HCT116 (cell line): Measurements from ENCODE around the gene AMOT. TPM values are rescaled to one million over a fixed set of nuclear protein-coding genes. Genes with fewer than 3 reads are reported as not detected.

Experiments
- ATAC-seq: fragments of 200-7000 bp; cut with Tn5 transposase; 2 replicates; pipeline ENCODE4 v1.9.1; 2020; ENCODE audit warnings: mild to moderate bottlenecking, moderate library complexity
- BruUV-seq: library from RNA; stranded (reverse); fragments of 400-500 nt; replicated peaks from 2 replicates; lab custom pipeline; 2021; lab: Mats Ljungman, UMichigan
- CTCF ChIA-PET: fragments of 300-600 bp; sonication (Branson Sonifier 250); formaldehyde crosslinking; loops from one replicate; lab custom pipeline; 2021; ENCODE audit warnings: antibody characterized with exemption; lab: Charles Lee
- POLR2A ChIA-PET: fragments of 300-600, 350-600 bp; sonication (Branson Sonifier 250); formaldehyde crosslinking; loops from one replicate; lab custom pipeline; 2021; ENCODE audit warnings: antibody characterized with exemption; lab: Charles Lee
- RAD21 ChIA-PET, 2 experiments: fragments of 300-600 bp; sonication (Branson Sonifier 250); formaldehyde crosslinking; loops; one replicate each; lab custom pipeline; 2023; ENCODE audit warnings: low total read pairs in 2 of 2; ENCODE audit not compliant: uncharacterized antibody in 2 of 2, unreplicated experiment in 2 of 2, low non-redundant PET in 1 of 2; lab: Charles Lee
- DNase-seq: peaks from one replicate; pipeline ENCODE4 v3.0.0-alpha.2; 2010; ENCODE audit warnings: low read depth, low spot score
- H2AFZ ChIP-seq: fragments of 200-600 bp; shearing (Covaris generic), sonication (generic); 2 replicates; pipeline ENCODE4 v1.6.1; 2017; ENCODE audit warnings: low read depth, mixed run types, mixed read lengths, antibody characterized with exemption, low read length; ENCODE audit not compliant: poor library complexity, severe bottlenecking
- H3K27ac ChIP-seq: 2 replicates; pipeline ENCODE4 v1.5.1; 2012; ENCODE audit warnings: low read depth, low read length
- H3K27me3 ChIP-seq: fragments of 200-600 bp; sonication (generic); 2 replicates; pipeline ENCODE4 v1.6.1; 2016; ENCODE audit warnings: mixed run types, low read length, mixed read lengths; ENCODE audit not compliant: insufficient read depth
- H3K36me3 ChIP-seq, 2 experiments: fragments of 200-500 bp in 1 of 2; fragments of 200-600 bp in 1 of 2; sonication (Bioruptor generic) in 1 of 2; sonication (generic) in 1 of 2; 2 replicates each; pipeline versions ENCODE4 v1.5.1 to v1.6.1; 2014 to 2016; ENCODE audit warnings: low read length in 2 of 2, inconsistent platforms in 1 of 2, mixed read lengths in 1 of 2, mixed run types in 1 of 2; ENCODE audit not compliant: insufficient read depth in 2 of 2, control insufficient read depth in 1 of 2
- H3K4me1 ChIP-seq, 2 experiments: fragments of 200-600 bp in 1 of 2; sonication (generic) in 1 of 2; 2 replicates each; pipeline versions ENCODE4 v1.5.1 to v1.6.1; 2012 to 2017; ENCODE audit warnings: low read length in 2 of 2, inconsistent platforms in 1 of 2, mild to moderate bottlenecking in 1 of 2, mixed read lengths in 1 of 2, mixed run types in 1 of 2, moderate library complexity in 1 of 2; ENCODE audit not compliant: insufficient read depth in 2 of 2, control insufficient read depth in 1 of 2
- H3K4me2 ChIP-seq: fragments of 200-600 bp; sonication (generic); 2 replicates; pipeline ENCODE4 v1.6.1; 2017; ENCODE audit warnings: mixed run types, low read length, mixed read lengths
- H3K4me3 ChIP-seq, 2 experiments: fragments of 200-600 bp in 1 of 2; sonication (generic) in 1 of 2; replicated peaks in 1 of 2; 2 replicates each; pipeline ENCODE4 v1.5.1; 2011 to 2016; ENCODE audit warnings: low read length in 2 of 2, control low read depth in 1 of 2, low read depth in 1 of 2, mild to moderate bottlenecking in 1 of 2, mixed read lengths in 1 of 2, mixed run types in 1 of 2
- H3K79me2 ChIP-seq: fragments of 200-600 bp; sonication (generic); 2 replicates; pipeline ENCODE4 v1.6.1; 2017; ENCODE audit warnings: mild to moderate bottlenecking, mixed run types, low read length, moderate library complexity, mixed read lengths; ENCODE audit not compliant: insufficient read depth
- H3K9ac ChIP-seq: fragments of 200-600 bp; sonication (generic); 2 replicates; pipeline ENCODE4 v1.6.1; 2016; ENCODE audit warnings: low read length, mixed read lengths
- H3K9me2 ChIP-seq: fragments of 200-600 bp; sonication (generic), shearing (Covaris generic); 2 replicates; pipeline ENCODE4 v1.6.1; 2017; ENCODE audit warnings: mixed run types, mild to moderate bottlenecking, moderate library complexity; ENCODE audit not compliant: insufficient read depth
- H3K9me3 ChIP-seq, 2 experiments: fragments of 200-500 bp in 1 of 2; fragments of 200-600 bp in 1 of 2; sonication (Bioruptor generic) in 1 of 2; sonication (generic) in 1 of 2; 2 replicates each; pipeline ENCODE4 v1.6.1; 2014 to 2017; ENCODE audit warnings: low read length in 2 of 2, mixed read lengths in 2 of 2, inconsistent platforms in 1 of 2, low read depth in 1 of 2, mild to moderate bottlenecking in 1 of 2, mixed run types in 1 of 2, moderate library complexity in 1 of 2; ENCODE audit not compliant: control insufficient read depth in 1 of 2, insufficient read depth in 1 of 2
- H4K20me1 ChIP-seq: fragments of 200-600 bp; sonication (generic), shearing (Covaris generic); 2 replicates; pipeline ENCODE4 v1.6.1; 2017; ENCODE audit warnings: mixed run types, mild to moderate bottlenecking, moderate library complexity; ENCODE audit not compliant: insufficient read depth
- CBX3 ChIP-seq: IDR thresholded peaks from 2 replicates; pipeline ENCODE4 v1.6.1; 2012; ENCODE audit warnings: low read depth
- CEBPB ChIP-seq: IDR thresholded peaks from 2 replicates; pipeline ENCODE4 v1.6.1; 2012; ENCODE audit warnings: low read depth
- EGR1 ChIP-seq: IDR thresholded peaks from 2 replicates; pipeline ENCODE4 v1.6.1; 2012; ENCODE audit warnings: low read depth
- ELF1 ChIP-seq: IDR thresholded peaks from 2 replicates; pipeline ENCODE4 v1.6.1; 2012; ENCODE audit warnings: low read depth, borderline replicate concordance
- EZH2 ChIP-seq: fragments of 200-600 bp; sonication (generic); IDR thresholded peaks from 2 replicates; pipeline ENCODE4 v1.6.1; 2017; ENCODE audit warnings: antibody characterized with exemption, mixed run types
- FOSL1 ChIP-seq: IDR thresholded peaks from 2 replicates; pipeline ENCODE4 v1.6.1; 2012; ENCODE audit warnings: low read depth
- JUND ChIP-seq: IDR thresholded peaks from 2 replicates; pipeline ENCODE4 v1.6.1; 2012
- POLR2A ChIP-seq: IDR thresholded peaks from 2 replicates; pipeline ENCODE4 v1.7.0; 2011; ENCODE audit warnings: borderline replicate concordance; ENCODE audit not compliant: insufficient read depth, insufficient read length; ENCODE audit errors: extremely low read depth
- POLR2AphosphoS5 ChIP-seq: IDR thresholded peaks from 2 replicates; pipeline ENCODE4 v1.6.1; 2011; ENCODE audit warnings: mild to moderate bottlenecking, low read depth, low read length, moderate library complexity
- RAD21 ChIP-seq: IDR thresholded peaks from 2 replicates; pipeline ENCODE4 v1.6.1; 2012; ENCODE audit warnings: low read depth, mild to moderate bottlenecking
- REST ChIP-seq: IDR thresholded peaks from 2 replicates; pipeline ENCODE4 v1.6.1; 2012; ENCODE audit warnings: low read depth
- SIN3A ChIP-seq: IDR thresholded peaks from 2 replicates; pipeline ENCODE4 v1.6.1; 2012; ENCODE audit warnings: low read depth
- SP1 ChIP-seq: IDR thresholded peaks from 2 replicates; pipeline ENCODE4 v1.6.1; 2012; ENCODE audit warnings: low read depth
- SRF ChIP-seq: IDR thresholded peaks from 2 replicates; pipeline ENCODE4 v1.6.1; 2012; ENCODE audit warnings: low read depth
- TCF7L2 ChIP-seq: IDR thresholded peaks from 2 replicates; pipeline ENCODE4 v1.7.0; 2011; ENCODE audit warnings: borderline replicate concordance, inconsistent platforms; ENCODE audit not compliant: insufficient read depth, insufficient read length; ENCODE audit errors: extremely low read depth
- YY1 ChIP-seq: IDR thresholded peaks from 2 replicates; pipeline ENCODE4 v1.6.1; 2011; ENCODE audit warnings: low read length, low read depth, moderate library complexity, mild to moderate bottlenecking; ENCODE audit not compliant: insufficient replicate concordance; ENCODE audit errors: extremely low read depth
- ZFX ChIP-seq: fragments of 450-650 bp; IDR thresholded peaks from 2 replicates; pipeline ENCODE4 v1.6.1; 2017
- intact Hi-C: fragments of 100-400 bp; cut with micrococcal nuclease; formaldehyde crosslinking; loops from 2 replicates; pipeline ENCODE4 v1.10.0; 2022
- total RNA-seq: library from RNA; stranded (reverse); gene quantifications from one replicate; pipeline ENCODE4 v1.2.1, GENCODE V29; 2021; ENCODE audit not compliant: unreplicated experiment
- TF ChIP-seq, protein P1 (sequence below): IDR thresholded peaks from 2 replicates; pipeline ENCODE4 v1.6.1; 2012
- TF ChIP-seq, protein P2 (sequence below): IDR thresholded peaks from 2 replicates; pipeline ENCODE4 v1.6.1; 2012

The AMOT gene
- total RNA-seq, 1 experiment from 2014 or later, result 7.7 TPM

GRCh38 chrX:112852851-112853250, 12.2 kb upstream of the AMOT start:
- no peak overlapping the region for H3K4me2 ChIP-seq
- no peaks in the 10 kb centered on the region for H3K9me2 ChIP-seq
- CTCF ChIA-PET, result no interaction called here
- RAD21 ChIA-PET, result no interaction called here
- H3K9me3 ChIP-seq, result no peaks in the 10 kb centered on the region
- BruUV-seq, result no TSS peak
- H3K4me1 ChIP-seq, result no peaks in the 10 kb centered on the region
- no peak overlapping the region for H2AFZ ChIP-seq
- H3K27me3 ChIP-seq, result no peaks in the 10 kb centered on the region
- H3K4me3 ChIP-seq, result no peak overlapping the region
- no peaks in the 10 kb centered on the region for H4K20me1 ChIP-seq
- TF ChIP-seq, protein P1, sequence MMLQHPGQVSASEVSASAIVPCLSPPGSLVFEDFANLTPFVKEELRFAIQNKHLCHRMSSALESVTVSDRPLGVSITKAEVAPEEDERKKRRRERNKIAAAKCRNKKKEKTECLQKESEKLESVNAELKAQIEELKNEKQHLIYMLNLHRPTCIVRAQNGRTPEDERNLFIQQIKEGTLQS, result no peak
- TF ChIP-seq SRF (no peak), POLR2A (no peak), RAD21 (no peak), TCF7L2 (no peak), SP1 (no peak), CEBPB (no peak), CBX3 (no peak), FOSL1 (no peak), EZH2 (no peak)
- TF ChIP-seq, protein P2, sequence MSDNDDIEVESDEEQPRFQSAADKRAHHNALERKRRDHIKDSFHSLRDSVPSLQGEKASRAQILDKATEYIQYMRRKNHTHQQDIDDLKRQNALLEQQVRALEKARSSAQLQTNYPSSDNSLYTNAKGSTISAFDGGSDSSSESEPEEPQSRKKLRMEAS, result no peak
- DNase-seq (no peak), ATAC-seq (no peak)
- no peak overlapping the region for H3K27ac ChIP-seq
- H3K79me2 ChIP-seq, result no peaks in the 10 kb centered on the region
- no peak overlapping the region for H3K9ac ChIP-seq
- intact Hi-C loops, result no loop called here
- POLR2A ChIA-PET, result no interaction called here
- H3K36me3 ChIP-seq, result no peaks in the 10 kb centered on the region

DNA sequence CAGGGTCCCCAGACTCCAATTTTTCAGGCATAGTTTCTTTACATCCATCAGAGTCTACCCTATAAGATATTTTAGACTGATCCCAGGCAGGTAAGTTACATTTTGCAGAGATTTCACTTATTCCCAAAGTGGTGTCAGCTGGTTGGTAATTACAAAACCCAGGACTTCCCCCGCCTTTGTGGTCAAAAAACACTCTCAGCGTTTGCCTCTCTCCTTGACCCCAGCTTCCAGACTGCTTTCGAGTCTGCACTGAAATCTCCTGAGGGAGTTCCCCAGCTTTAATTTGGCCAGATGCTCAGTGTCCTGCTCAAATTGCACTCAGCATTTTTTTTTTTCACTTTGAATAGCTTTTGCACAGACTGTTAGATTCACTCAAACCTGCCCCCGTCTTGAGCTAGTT, 11.2 kb upstream of the AMOT start:
- Histone ChIP-seq H3K4me1 (no peaks in the 10 kb centered on the region), H3K79me2 (no peaks in the 10 kb centered on the region), H4K20me1 (no peaks in the 10 kb centered on the region), H3K9me2 (no peaks in the 10 kb centered on the region), H3K9me3 (no peaks in the 10 kb centered on the region), H3K4me2 (no peak overlapping the region), H3K27me3 (no peaks in the 10 kb centered on the region), H3K36me3 (no peaks in the 10 kb centered on the region), H3K9ac (no peak overlapping the region), H3K4me3 (no peak overlapping the region), H2AFZ (no peak overlapping the region), H3K27ac (no peak overlapping the region)
- no peak for ATAC-seq
- ChIA-PET POLR2A (no interaction called here), RAD21 (no interaction called here), CTCF (no interaction called here)
- no TSS peak for BruUV-seq
- DNase-seq, result no peak
- intact Hi-C loops, result no loop called here
- no peak for TF ChIP-seq CEBPB
- TF ChIP-seq SIN3A, result no peak
- no peak for TF ChIP-seq JUND
- TF ChIP-seq EGR1, result no peak
- no peak for TF ChIP-seq RAD21
- TF ChIP-seq SRF, result no peak
- no peak for TF ChIP-seq POLR2A
- no peak for TF ChIP-seq REST
- TF ChIP-seq, protein P2, result no peak
- no peak for TF ChIP-seq ELF1
- no peak for TF ChIP-seq ZFX
- no peak for TF ChIP-seq CBX3
- TF ChIP-seq, protein P1, result no peak
- TF ChIP-seq SP1, result no peak
- TF ChIP-seq POLR2AphosphoS5, result no peak
- TF ChIP-seq YY1, result no peak
